Lower leg skin (tissue), 3 donors: ENCODE results near the gene NEXN.

ENCODE experiments used
- CTCF ChIP-seq, 3 donors: fragments of 450-650 bp; IDR thresholded peaks; one replicate each; pipeline ENCODE4 v1.5.1; 2016; ENCODE audit warnings: antibody characterized with exemption in 3 of 3, mild to moderate bottlenecking in 3 of 3, moderate library complexity in 2 of 3
- POLR2A ChIP-seq, 2 donors: fragments of 450-650 bp; IDR thresholded peaks; one replicate each; pipeline ENCODE4 v1.6.1; 2016 to 2017; ENCODE audit warnings: antibody characterized with exemption in 2 of 2, mild to moderate bottlenecking in 1 of 2, moderate library complexity in 1 of 2

DNA sequence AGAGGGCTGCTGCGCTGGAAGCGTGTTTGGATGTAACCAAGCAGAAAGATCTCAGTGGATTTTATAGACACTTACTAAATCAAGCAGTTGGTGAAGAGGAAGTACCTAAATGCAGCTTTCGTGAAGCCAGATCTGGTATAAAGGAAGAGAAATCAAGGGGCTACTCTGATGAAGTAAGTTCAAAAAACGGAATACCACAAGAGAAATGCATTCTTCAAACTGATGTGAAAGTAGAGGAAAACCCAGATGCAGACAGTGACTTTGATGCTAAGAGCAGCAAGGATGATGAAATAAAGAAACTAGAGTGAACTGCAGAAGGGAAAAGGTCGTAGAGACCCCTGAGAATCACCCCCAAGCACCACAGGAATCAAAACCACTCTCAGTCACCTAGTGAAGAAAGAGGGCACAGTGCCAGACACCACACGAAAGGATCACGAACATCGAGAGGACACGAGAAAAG lies 40.8 kb upstream of the NEXN start:
- TF ChIP-seq CTCF (IDR thresholded peaks at IDR 0.05) (no peak), POLR2A (IDR thresholded peaks at IDR 0.05) (no peak)
